HG03378 (cell line): ENCODE results near the gene ACTN1.

Experiments used
- ATAC-seq: cut with Tn5 transposase; IDR thresholded peaks from one replicate; pipeline ENCODE4 v1.9.1; 2021; ENCODE audit warnings: mild to moderate bottlenecking, moderate library complexity; ENCODE audit not compliant: unreplicated experiment

ACTN1 gene

GRCh38 chr14:68892961-68893360 is 86.1 kb downstream of the ACTN1 start:
- no peak for ATAC-seq

GRCh38 chr14:68891851-68892660 is 87.0 kb downstream of the ACTN1 start:
- no peak for ATAC-seq

- no peak for ATAC-seq
These were observed 88.8 kb downstream of the ACTN1 start for GRCh38 chr14:68890173-68890931.

- ATAC-seq = no peak
These were observed 90.2 kb downstream of the ACTN1 start for GRCh38 chr14:68888883-68889282.

- no peak for ATAC-seq
These were observed 90.9 kb downstream of the ACTN1 start for GRCh38 chr14:68888025-68888850.

GRCh38 chr14:68886109-68886434 is 93.0 kb downstream of the ACTN1 start:
- no peak for ATAC-seq

GRCh38 chr14:68885226-68886108 is 93.6 kb downstream of the ACTN1 start:
- no peak for ATAC-seq

- ATAC-seq = no peak
These were observed 94.8 kb downstream of the ACTN1 start for GRCh38 chr14:68884031-68885030.

- ATAC-seq = no peak
These were observed 96.9 kb downstream of the ACTN1 start for GRCh38 chr14:68882235-68882634.

GRCh38 chr14:68881396-68881795 is 97.7 kb downstream of the ACTN1 start:
- no peak for ATAC-seq

- ATAC-seq = no peak
These were observed 98.5 kb downstream of the ACTN1 start for GRCh38 chr14:68880581-68881105.

GRCh38 chr14:68879841-68880575 is 99.1 kb downstream of the ACTN1 start:
- no peak for ATAC-seq

- no peak for ATAC-seq
These were observed 99.8 kb downstream of the ACTN1 start for GRCh38 chr14:68879321-68879781.

- no peak for ATAC-seq
These were observed 100.2 kb downstream of the ACTN1 start for GRCh38 chr14:68878908-68879307.

GRCh38 chr14:68877993-68878575 is 101.0 kb downstream of the ACTN1 start:
- ATAC-seq = no peak

- ATAC-seq = no peak
These were observed 102.1 kb downstream of the ACTN1 start for GRCh38 chr14:68876976-68877375.

- ATAC-seq = no peak
These were observed 104.4 kb downstream of the ACTN1 start for GRCh38 chr14:68874746-68875155.

- no peak for ATAC-seq
These were observed 105.7 kb downstream of the ACTN1 start for GRCh38 chr14:68873376-68873775.
